ENCODE results near the gene MGST3. TPM values are rescaled to one million over a fixed set of nuclear protein-coding genes. Genes with fewer than 3 reads are reported as not detected.

Gene MGST3
- total and polyA plus RNA-seq, 2 of the 13 experiments (the other 11 are each of a cell fraction or from before 2014, with no cell fraction given) = 59.7 to 61.2 TPM

GRCh38 chr1:165633614-165634013, 2.6 kb downstream of the MGST3 start:
- no TSS peak for BruUV-seq (replicated peaks)
- ATAC-seq = no peak
- Histone ChIP-seq H3K27me3 (ENCODE audit: control insufficient read depth in 1 of 2, insufficient read depth in 2 of 2, low read length in 2 of 2) (peaks cover 0 to 4% of the 10 kb centered on the region in 2 experiments; a peak in 1 of 5 replicates), H3K4me3 (replicated peaks in 1 of 3; ENCODE audit: insufficient read depth in 1 of 3, low read depth in 2 of 3, low read length in 3 of 3) (no peak overlapping the region), H3K9ac (ENCODE audit: insufficient read depth, low read depth, low read length) (no peak overlapping the region), H3K36me3 (replicated peaks in 1 of 2; ENCODE audit: control insufficient read depth in 1 of 2, insufficient read depth in 2 of 2, low read length in 2 of 2) (no peaks in the 10 kb centered on the region), H3K4me1 (ENCODE audit: insufficient read depth, low read length) (peaks cover 48% of the 10 kb centered on the region), H4K20me1 (ENCODE audit: insufficient read depth, low read length) (no peaks in the 10 kb centered on the region), H3K79me2 (ENCODE audit: insufficient read depth, low read length) (no peaks in the 10 kb centered on the region), H3K27ac (ENCODE audit: extremely low read length, insufficient read depth, low read length) (no peak overlapping the region), H2AFZ (ENCODE audit: low read length) (no peak overlapping the region), H3K9me3 (ENCODE audit: low read length) (no peaks in the 10 kb centered on the region), H3K4me2 (ENCODE audit: low read depth, low read length) (no peak overlapping the region)
- DNase-seq (ENCODE audit: low spot score) = no peak
- TF ChIP-seq JUND (CRISPR knock-in tag; IDR thresholded peaks at IDR 0.05) (no peak), MYC (CRISPR knock-in tag; IDR thresholded peaks at IDR 0.05; ENCODE audit: borderline replicate concordance) (no peak), SP1 (IDR thresholded peaks at IDR 0.05) (no peak), SP1 (CRISPR knock-in tag; IDR thresholded peaks at IDR 0.05) (no peak), STAT5B (CRISPR knock-in tag; IDR thresholded peaks at IDR 0.05) (no peak)
- in situ Hi-C loops (cut with HindIII; ENCODE audit: extremely low pct_ligation_motif_present, low pct_unique_long_range_greater_than_20kb) (no loop called here), intact Hi-C loops (cut with micrococcal nuclease; ENCODE audit: unreplicated experiment) (no loop called here)
- 92% methylated on average over 3 of the region's 3 CpGs for WGBS (ENCODE audit: low lambda C conversion rate)
- CTCF ChIA-PET (ENCODE audit: low intra/inter-chr PET ratio, low total read pairs) = no interaction called here
- POLR2A ChIA-PET = no interaction called here
- FAIRE-seq = no peak

DNA sequence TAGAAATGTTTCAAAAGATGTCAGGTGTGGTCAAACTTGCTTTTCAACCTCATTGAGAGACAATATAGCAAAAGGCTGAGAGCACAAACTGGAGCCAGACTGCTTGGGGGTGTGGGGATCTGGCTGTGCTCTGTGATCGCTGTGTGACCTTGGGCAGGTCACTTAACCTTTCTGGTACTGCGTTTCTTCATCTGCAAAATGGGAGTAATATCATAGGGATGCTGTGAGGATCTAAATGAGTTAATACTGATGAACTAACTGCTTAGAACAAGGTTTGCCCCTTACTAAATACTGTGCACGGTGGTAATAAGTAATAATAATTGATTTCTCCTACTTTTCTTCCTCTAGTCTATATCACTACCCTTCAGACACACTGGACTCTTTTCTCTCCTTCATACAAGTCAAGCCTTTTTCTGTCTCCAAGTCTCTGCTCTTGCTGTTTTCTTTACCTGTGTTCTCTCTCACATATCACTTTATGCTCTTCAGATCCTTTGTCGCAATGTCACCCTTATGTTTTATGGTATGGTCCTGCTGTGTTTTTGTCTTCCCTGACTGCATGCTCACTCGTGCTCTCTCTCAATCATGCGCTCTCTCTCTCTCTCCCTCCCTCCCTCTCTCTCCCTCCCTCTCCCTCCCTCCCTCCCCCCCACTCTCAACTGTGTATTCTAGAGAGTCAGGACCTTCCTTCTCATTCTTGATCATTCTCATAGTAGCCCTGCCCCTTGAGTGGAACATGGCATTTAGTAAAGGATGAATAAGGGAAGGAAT, 3.3 kb downstream of the MGST3 start:
- no peaks in the 10 kb centered on the region for H3K79me2 ChIP-seq (ENCODE audit: insufficient read depth, low read length)
- POLR2A ChIA-PET = no interaction called here
- CTCF ChIA-PET (ENCODE audit: low intra/inter-chr PET ratio, low total read pairs) = no interaction called here
- intact Hi-C loops (cut with micrococcal nuclease; ENCODE audit: unreplicated experiment) = no loop called here
- peaks cover 41% of the 10 kb centered on the region for H3K4me1 ChIP-seq (ENCODE audit: insufficient read depth, low read length)
- H3K4me2 ChIP-seq (ENCODE audit: low read depth, low read length) = no peak overlapping the region
- no peak overlapping the region for H2AFZ ChIP-seq (ENCODE audit: low read length)
- no TSS peak for BruUV-seq (replicated peaks)
- no peak overlapping the region for H3K27ac ChIP-seq (ENCODE audit: extremely low read length, insufficient read depth, low read length)
- DNase-seq (ENCODE audit: low spot score) = no peak
- H3K4me3 ChIP-seq (replicated peaks in 1 of 3; ENCODE audit: insufficient read depth in 1 of 3, low read depth in 2 of 3, low read length in 3 of 3) = no peak overlapping the region
- FAIRE-seq = no peak
- 88% methylated on average over 6 of the region's 6 CpGs for WGBS (ENCODE audit: low lambda C conversion rate)
- no peaks in the 10 kb centered on the region for H3K36me3 ChIP-seq (replicated peaks in 1 of 2; ENCODE audit: control insufficient read depth in 1 of 2, insufficient read depth in 2 of 2, low read length in 2 of 2)
- no peak overlapping the region for H3K9ac ChIP-seq (ENCODE audit: insufficient read depth, low read depth, low read length)
- peaks cover 0 to 4% of the 10 kb centered on the region in 2 experiments; a peak in 1 of 5 replicates for H3K27me3 ChIP-seq (ENCODE audit: control insufficient read depth in 1 of 2, insufficient read depth in 2 of 2, low read length in 2 of 2)
- ATAC-seq = no peak
- in situ Hi-C loops (cut with HindIII; ENCODE audit: extremely low pct_ligation_motif_present, low pct_unique_long_range_greater_than_20kb) = no loop called here
- no peaks in the 10 kb centered on the region for H3K9me3 ChIP-seq (ENCODE audit: low read length)
- no peaks in the 10 kb centered on the region for H4K20me1 ChIP-seq (ENCODE audit: insufficient read depth, low read length)
- TF ChIP-seq ZBTB10 (CRISPR knock-in tag; IDR thresholded peaks at IDR 0.05; ENCODE audit: borderline replicate concordance) (no peak), ZNF619 (CRISPR knock-in tag; IDR thresholded peaks at IDR 0.05) (no peak), CEBPZ (IDR thresholded peaks at IDR 0.05; ENCODE audit: low read length) (no peak), PCBP2 (optimal IDR thresholded peaks at IDR 0.05; ENCODE audit: low read depth, low read length, poor library complexity, severe bottlenecking) (peak; percentile 66), ZNF430 (CRISPR knock-in tag; IDR thresholded peaks at IDR 0.05) (no peak), ZBTB26 (CRISPR knock-in tag; IDR thresholded peaks at IDR 0.05; ENCODE audit: borderline replicate concordance) (no peak)
